HG03139 (cell line): Measurements from ENCODE around the gene MRPL54.

Source experiments
- ATAC-seq: cut with Tn5 transposase; IDR thresholded peaks from one replicate; pipeline ENCODE4 v1.9.1; 2021; ENCODE audit not compliant: unreplicated experiment

MRPL54 gene

GRCh38 chr19:3762501-3763459 is at the start of gene MRPL54:
Gene MRPL54 (plus strand): TSS chr19:3762682. CDS start chr19:3762701, 19 bp downstream.
- peak; percentile 59 for ATAC-seq

- no peak for ATAC-seq
Observed at GRCh38 chr19:3716147-3716668, 46.3 kb upstream of the MRPL54 start.

- no peak for ATAC-seq
Observed at GRCh38 chr19:3719868-3720267, 42.6 kb upstream of the MRPL54 start.

- no peak for ATAC-seq
Observed at GRCh38 chr19:3720349-3720917, 42.0 kb upstream of the MRPL54 start.

GRCh38 chr19:3721131-3721886 is 41.2 kb upstream of the MRPL54 start:
- no peak for ATAC-seq

- ATAC-seq, result no peak
Observed at GRCh38 chr19:3721887-3722442, 40.5 kb upstream of the MRPL54 start.

GRCh38 chr19:3722443-3723109 is 39.9 kb upstream of the MRPL54 start:
- no peak for ATAC-seq

- no peak for ATAC-seq
Observed at GRCh38 chr19:3723110-3723488, 39.4 kb upstream of the MRPL54 start.

- ATAC-seq, result no peak
Observed at GRCh38 chr19:3723883-3724282, 38.6 kb upstream of the MRPL54 start.

GRCh38 chr19:3725121-3725520 is 37.4 kb upstream of the MRPL54 start:
- no peak for ATAC-seq

GRCh38 chr19:3725640-3726310 is 36.7 kb upstream of the MRPL54 start:
- no peak for ATAC-seq

- no peak for ATAC-seq
Observed at GRCh38 chr19:3730457-3730958, 32.0 kb upstream of the MRPL54 start.

GRCh38 chr19:3732108-3732507 is 30.4 kb upstream of the MRPL54 start:
- ATAC-seq, result no peak

- ATAC-seq, result no peak
Observed at GRCh38 chr19:3733549-3734309, 28.8 kb upstream of the MRPL54 start.

- ATAC-seq, result no peak
Observed at GRCh38 chr19:3734310-3734600, 28.2 kb upstream of the MRPL54 start.

GRCh38 chr19:3736106-3736724 is 26.3 kb upstream of the MRPL54 start:
- no peak for ATAC-seq

- no peak for ATAC-seq
Observed at GRCh38 chr19:3737487-3738205, 24.8 kb upstream of the MRPL54 start.
